ENCODE results near the gene SEMA4D.

Gene SEMA4D

GRCh38 chr9:89391585-89391984 is 106.3 kb downstream of the SEMA4D start:
- H3K4me3 ChIP-seq (ENCODE audit: low read depth, low read length) = no peak overlapping the region
- no peak for TF ChIP-seq CTCF (IDR thresholded peaks at IDR 0.05; ENCODE audit: insufficient read depth, low read depth, low read length, missing control alignments)
- DNase-seq (ENCODE audit: low read depth) = no peak

GRCh38 chr9:89390578-89391116 is 107.3 kb downstream of the SEMA4D start:
- TF ChIP-seq CTCF (IDR thresholded peaks at IDR 0.05; ENCODE audit: insufficient read depth, low read depth, low read length, missing control alignments) = no peak
- no peak overlapping the region for H3K4me3 ChIP-seq (ENCODE audit: low read depth, low read length)
- DNase-seq (ENCODE audit: low read depth) = no peak

GRCh38 chr9:89390068-89390555 is 107.8 kb downstream of the SEMA4D start:
- no peak for TF ChIP-seq CTCF (IDR thresholded peaks at IDR 0.05; ENCODE audit: insufficient read depth, low read depth, low read length, missing control alignments)
- H3K4me3 ChIP-seq (ENCODE audit: low read depth, low read length) = no peak overlapping the region
- no peak for DNase-seq (ENCODE audit: low read depth)

GRCh38 chr9:89388868-89389177 is 109.1 kb downstream of the SEMA4D start:
- TF ChIP-seq CTCF (IDR thresholded peaks at IDR 0.05; ENCODE audit: insufficient read depth, low read depth, low read length, missing control alignments) = no peak
- no peak for DNase-seq (ENCODE audit: low read depth)

GRCh38 chr9:89388084-89388867 is 109.6 kb downstream of the SEMA4D start:
- H3K4me3 ChIP-seq (ENCODE audit: low read depth, low read length) = no peak overlapping the region
- no peak for TF ChIP-seq CTCF (IDR thresholded peaks at IDR 0.05; ENCODE audit: insufficient read depth, low read depth, low read length, missing control alignments)
- no peak for DNase-seq (ENCODE audit: low read depth)

More at GRCh38 chr9:89388868-89389177, 109.1 kb downstream of the SEMA4D start:
- H3K4me3 ChIP-seq (ENCODE audit: low read depth, low read length) = no peak overlapping the region

- no peak for DNase-seq (ENCODE audit: low read depth)
- no peak for TF ChIP-seq CTCF (IDR thresholded peaks at IDR 0.05; ENCODE audit: insufficient read depth, low read depth, low read length, missing control alignments)
- H3K4me3 ChIP-seq (ENCODE audit: low read depth, low read length) = no peak overlapping the region
These were observed 110.6 kb downstream of the SEMA4D start for GRCh38 chr9:89387197-89387849.
